GM12864 (cell line): ENCODE results near the gene DRP2.
"Not testable (repeated sequence)": the region's sequence is repeated elsewhere in the genome, so short reads cannot be mapped to it uniquely, and the experiment has no call there.

ENCODE experiments used
- DNase-seq: peaks from one replicate; pipeline ENCODE4 v3.0.0-alpha.2; 2011; ENCODE audit warnings: low read depth
- H3K4me3 ChIP-seq: 2 replicates; pipeline ENCODE4 v1.5.1; 2011; ENCODE audit warnings: mild to moderate bottlenecking, low read depth, low read length, control low read depth
- TF ChIP-seq, protein P1 (sequence below): IDR thresholded peaks from 2 replicates; pipeline ENCODE4 v1.5.1; 2011; ENCODE audit warnings: low read depth, mild to moderate bottlenecking, moderate library complexity, low read length, control low read depth, inconsistent platforms; ENCODE audit errors: missing control alignments

Gene DRP2

DNA sequence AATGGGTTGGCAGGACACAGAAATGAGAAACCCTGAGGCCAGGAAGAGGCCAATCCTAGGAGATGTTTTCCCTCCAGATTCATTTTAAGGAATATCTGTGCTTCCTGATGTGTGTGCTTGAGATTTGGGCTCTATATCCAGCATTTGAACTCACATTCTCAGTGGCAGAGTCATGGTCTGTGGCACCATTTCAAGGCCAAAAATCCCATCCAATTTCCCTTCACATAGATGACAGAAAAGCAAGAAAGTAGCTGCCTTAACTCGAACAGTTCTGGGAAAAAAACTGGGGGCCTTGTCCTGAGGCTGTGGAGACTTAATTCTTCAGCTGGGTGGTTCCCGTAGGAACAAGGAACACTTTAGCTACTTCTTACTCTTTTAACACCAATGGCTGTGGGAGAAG, 44.2 kb downstream of the DRP2 start:
- TF ChIP-seq, protein P1, sequence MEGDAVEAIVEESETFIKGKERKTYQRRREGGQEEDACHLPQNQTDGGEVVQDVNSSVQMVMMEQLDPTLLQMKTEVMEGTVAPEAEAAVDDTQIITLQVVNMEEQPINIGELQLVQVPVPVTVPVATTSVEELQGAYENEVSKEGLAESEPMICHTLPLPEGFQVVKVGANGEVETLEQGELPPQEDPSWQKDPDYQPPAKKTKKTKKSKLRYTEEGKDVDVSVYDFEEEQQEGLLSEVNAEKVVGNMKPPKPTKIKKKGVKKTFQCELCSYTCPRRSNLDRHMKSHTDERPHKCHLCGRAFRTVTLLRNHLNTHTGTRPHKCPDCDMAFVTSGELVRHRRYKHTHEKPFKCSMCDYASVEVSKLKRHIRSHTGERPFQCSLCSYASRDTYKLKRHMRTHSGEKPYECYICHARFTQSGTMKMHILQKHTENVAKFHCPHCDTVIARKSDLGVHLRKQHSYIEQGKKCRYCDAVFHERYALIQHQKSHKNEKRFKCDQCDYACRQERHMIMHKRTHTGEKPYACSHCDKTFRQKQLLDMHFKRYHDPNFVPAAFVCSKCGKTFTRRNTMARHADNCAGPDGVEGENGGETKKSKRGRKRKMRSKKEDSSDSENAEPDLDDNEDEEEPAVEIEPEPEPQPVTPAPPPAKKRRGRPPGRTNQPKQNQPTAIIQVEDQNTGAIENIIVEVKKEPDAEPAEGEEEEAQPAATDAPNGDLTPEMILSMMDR, result no peak
- no peak for DNase-seq

DNA sequence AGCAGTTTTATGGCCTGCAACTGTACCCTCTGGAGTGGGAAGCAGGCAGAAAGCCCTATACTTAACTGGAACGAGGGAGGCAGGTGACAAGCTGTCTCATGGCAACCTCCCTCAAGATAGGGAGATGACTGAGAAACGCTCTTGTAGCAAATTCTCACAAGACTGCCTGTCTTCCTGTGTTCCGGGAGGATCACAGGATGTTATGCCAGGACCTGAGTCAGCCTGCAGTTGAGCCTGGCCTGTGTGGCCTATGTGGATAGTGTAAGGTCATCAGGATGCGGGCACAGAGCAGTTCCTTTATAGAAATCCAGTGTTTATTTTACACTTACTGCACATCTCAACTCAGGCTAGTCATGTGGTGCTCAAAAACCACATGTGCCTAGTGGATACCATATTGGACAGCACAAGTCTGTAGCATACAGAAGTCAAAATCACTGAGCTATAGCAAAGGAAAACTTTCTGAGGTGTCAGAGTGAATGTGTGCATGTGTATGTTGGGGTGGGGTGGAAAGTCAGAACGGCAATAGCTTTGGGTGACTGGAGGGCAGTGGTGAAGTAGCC, 46.4 kb downstream of the DRP2 start:
- no peak for DNase-seq
- no peak overlapping the region for H3K4me3 ChIP-seq
- TF ChIP-seq, protein P1, result no peak

More for the DNA sequence above, 44.2 kb downstream of the DRP2 start:
- H3K4me3 ChIP-seq, result no peak overlapping the region

DNA sequence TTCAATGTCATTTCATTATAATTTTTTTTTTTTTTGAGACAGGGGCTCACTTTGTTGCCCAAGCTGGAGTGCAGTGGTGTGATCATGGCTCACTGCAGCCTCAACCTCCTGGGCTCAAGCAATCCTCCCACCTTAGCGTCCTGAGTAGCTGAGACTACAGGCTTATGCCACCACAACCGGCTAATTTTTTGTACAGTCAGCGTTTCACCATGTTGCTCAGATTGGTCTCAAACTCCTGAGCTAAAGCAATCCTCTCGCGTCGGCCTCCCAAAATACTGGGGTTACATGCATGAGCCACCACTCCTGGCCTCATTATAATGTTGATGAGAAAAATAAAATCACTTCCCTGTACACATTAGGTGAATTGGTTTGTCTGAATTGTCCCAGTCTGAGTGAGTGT, 54.6 kb downstream of the DRP2 start:
- no peak for DNase-seq
- TF ChIP-seq, protein P1, result no peak
- no peak overlapping the region for H3K4me3 ChIP-seq

DNA sequence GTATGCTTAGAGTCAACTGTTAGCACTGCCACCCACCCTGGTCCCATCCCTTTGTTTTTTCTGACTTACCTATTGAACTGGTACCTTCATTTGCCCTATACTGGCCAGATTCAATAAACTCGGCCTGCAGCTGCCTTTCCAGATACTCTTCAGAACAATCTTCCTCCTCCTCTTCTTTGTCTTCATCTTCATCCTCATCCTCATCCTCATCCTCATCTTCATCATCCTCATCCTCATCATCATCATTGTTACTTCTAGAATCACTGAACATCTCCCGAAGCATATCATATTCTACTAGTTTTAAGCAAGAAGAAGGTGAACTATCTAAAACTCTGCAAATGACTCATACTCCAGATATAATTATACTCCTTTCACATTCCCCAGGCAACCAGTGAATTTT, 56.7 kb downstream of the DRP2 start:
- DNase-seq, result no peak
- H3K4me3 ChIP-seq, result no peak overlapping the region
- TF ChIP-seq, protein P1, result no peak

DNA sequence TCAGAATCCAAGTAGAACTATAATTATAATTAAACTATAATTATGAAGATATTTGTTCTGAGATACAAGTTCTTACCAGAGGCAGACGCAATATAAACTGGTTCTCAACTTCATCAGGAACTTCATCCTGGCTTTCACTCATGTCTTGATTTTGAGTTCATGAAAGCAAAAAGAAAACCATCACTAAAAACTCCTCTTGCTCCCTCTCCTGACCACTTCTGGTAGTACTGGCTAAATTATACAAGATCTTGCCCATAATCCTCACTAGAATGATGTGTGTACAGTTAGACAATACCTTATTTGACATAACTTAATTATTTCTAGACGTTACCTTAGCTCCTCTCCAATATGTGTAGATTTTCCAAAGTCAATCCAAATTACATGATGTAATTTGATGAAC, 67.8 kb downstream of the DRP2 start:
- TF ChIP-seq, protein P1, result peak; percentile 41
- DNase-seq, result peak; percentile 4
- H3K4me3 ChIP-seq, result no peak overlapping the region

DNA sequence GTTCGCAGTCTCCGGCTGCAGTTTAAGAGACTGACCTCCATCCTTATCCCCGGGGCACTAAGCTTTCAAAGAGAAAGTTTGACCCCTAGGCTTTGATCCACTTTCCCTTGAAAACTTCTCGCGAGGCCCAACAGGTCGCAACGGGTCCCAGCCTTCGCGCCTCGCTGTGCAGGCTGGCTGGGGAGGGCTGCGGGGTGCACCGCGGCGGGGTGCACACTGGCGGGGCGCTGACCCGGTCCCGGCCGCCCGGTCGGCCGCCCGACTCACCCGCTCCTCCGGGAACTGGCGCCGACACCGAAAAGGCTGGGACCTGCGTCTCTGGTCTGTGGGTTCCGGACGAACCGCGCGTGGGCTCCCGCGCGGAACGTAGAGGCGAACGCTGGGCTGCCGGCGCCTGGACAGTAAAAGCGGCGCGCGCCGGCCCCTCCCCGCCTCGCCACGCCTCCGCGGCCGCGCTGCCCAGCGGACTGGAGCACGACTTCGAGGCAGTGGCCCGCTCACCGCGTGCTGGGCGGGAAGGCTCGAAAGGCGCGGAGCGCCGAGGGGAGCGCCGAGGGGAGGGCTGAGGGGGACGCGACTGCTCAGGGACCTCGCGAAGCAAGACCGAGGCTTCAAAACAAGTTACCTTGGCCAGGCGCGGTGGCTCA, 71.5 kb downstream of the DRP2 start, which contains the start of gene TAF7L:
Gene TAF7L, minus strand, starts transcription at position 378 of the 647 bp plus-strand sequence. CDS start 3,791 bp downstream, outside the sequence.
- TF ChIP-seq, protein P1, result no peak
- H3K4me3 ChIP-seq, result no peak within 1 kb of the TSS

DNA sequence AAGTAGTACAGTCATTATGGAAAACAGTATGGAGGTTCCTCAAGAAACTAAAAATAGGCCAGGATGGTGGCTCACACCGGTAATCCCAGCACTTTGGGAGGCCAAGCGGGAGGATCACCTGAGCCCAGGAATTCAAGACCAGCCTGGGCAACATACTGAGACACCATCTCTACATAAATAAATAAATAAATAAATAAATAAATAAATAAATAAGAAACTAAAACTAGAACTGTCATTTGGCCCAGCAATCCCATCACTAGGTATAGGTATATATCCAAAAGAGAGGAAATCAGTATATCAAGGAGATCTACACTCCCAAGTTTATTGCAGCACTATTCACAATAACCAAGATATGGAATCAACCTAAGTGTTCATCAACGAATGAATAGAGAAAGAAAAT, 76.0 kb downstream of the DRP2 start:
- H3K4me3 ChIP-seq, result not testable (repeated sequence)

More for the DNA sequence above, 71.5 kb downstream of the DRP2 start, which contains the start of gene TAF7L:
- no peak for DNase-seq

More for the DNA sequence above, 76.0 kb downstream of the DRP2 start:
- not testable (repeated sequence) for DNase-seq
